ENCODE data around the gene GDF2. TPM values are rescaled to one million over a fixed set of nuclear protein-coding genes. Genes with fewer than 3 reads are reported as not detected.

GDF2 gene
- total and polyA plus RNA-seq, 4 experiments from 2014 or later = not detected

- H3K9me3 Mint-ChIP-seq = no peaks in the 10 kb centered on the region
- no peak overlapping the region for H3K4me3 Mint-ChIP-seq
- ChIA-PET CTCF (ENCODE audit: partially characterized antibody) (no interaction called here), POLR2A (ENCODE audit: partially characterized antibody) (interaction anchor here (0.6 kb wide), 1 partner anchor 9 kb away, joined by 3 read pairs; no protein-coding TSS in a partner anchor)
- H3K4me1 Mint-ChIP-seq = peaks cover 9 to 19% (median 12%) of the 10 kb centered on the region in 4 donors
- intact Hi-C loops (cut with micrococcal nuclease) = no loop called here
- Histone ChIP-seq H3K27ac (ENCODE audit: low read depth, low read length) (no peak overlapping the region), H3K4me1 (ENCODE audit: insufficient read depth, low read length) (peaks cover 7% of the 10 kb centered on the region), H3K27me3 (ENCODE audit: insufficient read depth, low read length) (no peaks in the 10 kb centered on the region), H3K9me3 (ENCODE audit: control insufficient read depth in 1 of 2, low read length in 2 of 2) (no peaks in the 10 kb centered on the region), H3K4me3 (ENCODE audit: low read length in 2 of 2) (no peak overlapping the region), H3K36me3 (ENCODE audit: insufficient read depth, low read length) (no peaks in the 10 kb centered on the region)
- H3K36me3 Mint-ChIP-seq = no peaks in the 10 kb centered on the region
- DNase-seq = no peak
- H3K27me3 Mint-ChIP-seq = peaks cover 36 to 46% of the 10 kb centered on the region in 2 donors
- H3K27ac Mint-ChIP-seq = no peak overlapping the region
Measured at GRCh38 chr10:47376522-47377220, 54.4 kb downstream of the GDF2 start.

Other genes starting within 250 kb of the GDF2 start
- 1 to 10 TPM in 1 of 2 experiments, under 1 TPM in 1; 0.81 to 1.3 TPM for gene GDF10, start 22.3 kb upstream of the GDF2 start, total RNA-seq
- gene GDF10, start 22.3 kb upstream of the GDF2 start, polyA plus RNA-seq = under 1 TPM; 0.19 to 0.75 TPM
- not detected for gene RBP3, start 25.9 kb downstream of the GDF2 start, total RNA-seq
- not detected for gene RBP3, start 25.9 kb downstream of the GDF2 start, polyA plus RNA-seq
- not detected for gene ZNF488, start 61.8 kb downstream of the GDF2 start, total RNA-seq
- under 1 TPM in 1 of 2 donors, not detected in 1; 0.20 TPM for gene ZNF488, start 61.8 kb downstream of the GDF2 start, polyA plus RNA-seq
- gene ANXA8, start 161.7 kb downstream of the GDF2 start, total RNA-seq = not detected
- not detected for gene ANXA8, start 161.7 kb downstream of the GDF2 start, polyA plus RNA-seq
- not detected for gene FAM25G, start 169.2 kb downstream of the GDF2 start, total RNA-seq
- gene FAM25G, start 169.2 kb downstream of the GDF2 start, polyA plus RNA-seq = not detected
- 10 to 100 TPM; 11.3 to 12.3 TPM for gene AGAP9, start 201.2 kb downstream of the GDF2 start, total RNA-seq
- gene AGAP9, start 201.2 kb downstream of the GDF2 start, polyA plus RNA-seq = 1 to 10 TPM in 1 of 2 donors, not detected in 1; 1.0 TPM